Keratinocyte (primary cell): Measurements from ENCODE around the gene DLGAP1. TPM values are rescaled to one million over a fixed set of nuclear protein-coding genes. Genes with fewer than 3 reads are reported as not detected.

Experiments used
- DNase-seq: peaks from one replicate; pipeline ENCODE4 v3.0.0-alpha.2; 2011; ENCODE audit warnings: low read depth, missing footprints, low spot score
- FAIRE-seq: peaks from 2 replicates; lab custom pipeline; 2011; peaks lifted over from hg19 to GRCh38; lab: Jason Lieb, UNC
- H2AFZ ChIP-seq: 2 replicates; pipeline ENCODE4 v1.6.0; 2012; ENCODE audit warnings: low read length, control low read depth, inconsistent platforms; ENCODE audit not compliant: control insufficient read depth
- H3K27ac ChIP-seq: 2 replicates; pipeline ENCODE4 v1.5.1; 2011; ENCODE audit warnings: low read length; ENCODE audit not compliant: control insufficient read depth, insufficient read depth
- H3K27me3 ChIP-seq: 3 replicates; pipeline ENCODE4 v1.6.0; 2011; ENCODE audit warnings: low read length; ENCODE audit not compliant: control insufficient read depth, insufficient read depth; ENCODE audit errors: extremely low read depth
- H3K36me3 ChIP-seq, 2 experiments: 2 replicates in 1 of 2; 3 replicates in 1 of 2; pipeline ENCODE4 v1.5.1; 2011; ENCODE audit warnings: low read length in 2 of 2, mild to moderate bottlenecking in 1 of 2; ENCODE audit not compliant: control insufficient read depth in 2 of 2, insufficient read depth in 2 of 2; ENCODE audit errors: extremely low read depth in 1 of 2
- H3K4me1 ChIP-seq: 3 replicates; pipeline ENCODE4 v1.5.1; 2011; ENCODE audit warnings: low read length; ENCODE audit not compliant: control insufficient read depth, insufficient read depth; ENCODE audit errors: extremely low read depth
- H3K4me2 ChIP-seq: 3 replicates; pipeline ENCODE4 v1.6.0; 2011; ENCODE audit warnings: low read depth, low read length; ENCODE audit not compliant: control insufficient read depth, insufficient read depth; ENCODE audit errors: extremely low read depth
- H3K4me3 ChIP-seq, 3 experiments: fragments of 200-600 bp in 1 of 3; sonication (generic) in 1 of 3; 2 replicates in 2 of 3; 3 replicates in 1 of 3; pipeline ENCODE4 v1.5.1; 2011 to 2016; ENCODE audit warnings: low read length in 3 of 3, mild to moderate bottlenecking in 3 of 3, control low read depth in 2 of 3, inconsistent platforms in 1 of 3, low read depth in 1 of 3, mixed read lengths in 1 of 3, mixed run types in 1 of 3, moderate library complexity in 1 of 3; ENCODE audit not compliant: control insufficient read depth in 2 of 3, insufficient read depth in 2 of 3; ENCODE audit errors: extremely low read depth in 1 of 3
- H3K79me2 ChIP-seq: 2 replicates; pipeline ENCODE4 v1.6.0; 2012; ENCODE audit warnings: low read length; ENCODE audit not compliant: control insufficient read depth, insufficient read depth
- H3K9ac ChIP-seq: 3 replicates; pipeline ENCODE4 v1.6.0; 2011; ENCODE audit warnings: low read length; ENCODE audit not compliant: control insufficient read depth, insufficient read depth; ENCODE audit errors: extremely low read depth
- H3K9me1 ChIP-seq: 3 replicates; pipeline ENCODE4 v1.6.0; 2011; ENCODE audit warnings: low read length; ENCODE audit not compliant: control insufficient read depth, insufficient read depth; ENCODE audit errors: extremely low read depth
- H3K9me3 ChIP-seq: 2 replicates; pipeline ENCODE4 v1.5.1; 2012; ENCODE audit warnings: low read depth, low read length; ENCODE audit not compliant: control insufficient read depth
- H4K20me1 ChIP-seq: 3 replicates; pipeline ENCODE4 v1.6.0; 2011; ENCODE audit warnings: low read length; ENCODE audit not compliant: control insufficient read depth, insufficient read depth; ENCODE audit errors: extremely low read depth
- CTCF ChIP-seq, 3 experiments: IDR thresholded peaks in 1 of 3; conservative IDR thresholded peaks in 1 of 3; optimal IDR thresholded peaks in 1 of 3; 2 replicates in 2 of 3; 3 replicates in 1 of 3; pipeline versions ENCODE3 to v1.5.1; 2011; ENCODE audit warnings: low read length in 3 of 3, mild to moderate bottlenecking in 3 of 3, moderate library complexity in 2 of 3, control low read depth in 1 of 3, inconsistent platforms in 1 of 3; ENCODE audit not compliant: insufficient read depth in 2 of 3; ENCODE audit errors: extremely low read depth in 1 of 3
- EZH2 ChIP-seq: IDR thresholded peaks from one replicate; pipeline ENCODE4 v1.6.1; 2012; ENCODE audit warnings: inconsistent platforms, mild to moderate bottlenecking, low read length, moderate library complexity
- dilution Hi-C: fragments of 300-500 bp; cut with MboI; formaldehyde crosslinking; loops from one replicate; pipeline ENCODE4 v1.7.0; 2020; ENCODE audit warnings: low sequenced_read_pairs; ENCODE audit not compliant: extremely low pct_ligation_motif_present
- polyA plus RNA-seq, 5 experiments: library from polyadenylated mRNA; depleted of rRNA in 3 of 5; stranded (reverse) in 3 of 5; stranded (forward) in 1 of 5; unstranded in 1 of 5; fragments of >200 nt; gene quantifications; 1 replicate in 1 of 5; 2 replicates in 3 of 5; 3 replicates in 1 of 5; pipeline versions ENCODE4 v1.2.1 to v1.2.3, GENCODE V29; 2011 to 2012; ENCODE audit warnings: missing spikeins in 2 of 5, low read depth in 1 of 5, low replicate concordance in 1 of 5

DLGAP1 gene
- polyA plus RNA-seq, 1 donor (not counting 4 experiments of a cell fraction or from before 2014, with no cell fraction given) = not detected

GRCh38 chr18:3675446-3675845 lies 779.7 kb downstream of the DLGAP1 start:
- Histone ChIP-seq H3K27me3 (no peaks in the 10 kb centered on the region), H3K9me3 (no peaks in the 10 kb centered on the region), H4K20me1 (no peaks in the 10 kb centered on the region), H3K9me1 (no peaks in the 10 kb centered on the region), H3K9ac (no peak overlapping the region), H3K4me1 (peaks cover 22% of the 10 kb centered on the region), H3K27ac (no peak overlapping the region), H2AFZ (no peak overlapping the region), H3K4me3 (no peak overlapping the region), H3K79me2 (no peaks in the 10 kb centered on the region), H3K36me3 (no peaks in the 10 kb centered on the region), H3K4me2 (peak overlapping the region; percentile 45)
- FAIRE-seq (peak; percentile 55), DNase-seq (no peak)
- dilution Hi-C loops = no loop called here
- TF ChIP-seq EZH2 = no peak
- no peak for TF ChIP-seq CTCF (optimal IDR thresholded peaks at IDR 0.05 in 1 of 3, IDR thresholded peaks at IDR 0.05 in 1 of 3, conservative IDR thresholded peaks at IDR 0.05 in 1 of 3; ENCODE audit: extremely low read depth in 1 of 3, insufficient read depth in 2 of 3, low read length in 3 of 3)

- Histone ChIP-seq H2AFZ (peak overlapping the region; percentile 63), H3K9me3 (no peaks in the 10 kb centered on the region), H3K9me1 (no peaks in the 10 kb centered on the region), H3K79me2 (no peaks in the 10 kb centered on the region), H3K27me3 (no peaks in the 10 kb centered on the region), H4K20me1 (no peaks in the 10 kb centered on the region), H3K4me3 (no peak overlapping the region), H3K9ac (no peak overlapping the region), H3K4me1 (peaks cover 9% of the 10 kb centered on the region), H3K36me3 (no peaks in the 10 kb centered on the region), H3K4me2 (no peak overlapping the region), H3K27ac (no peak overlapping the region)
- FAIRE-seq (no peak), DNase-seq (no peak)
- dilution Hi-C loops = no loop called here
- TF ChIP-seq CTCF (optimal IDR thresholded peaks at IDR 0.05 in 1 of 3, IDR thresholded peaks at IDR 0.05 in 1 of 3, conservative IDR thresholded peaks at IDR 0.05 in 1 of 3; ENCODE audit: extremely low read depth in 1 of 3, insufficient read depth in 2 of 3, low read length in 3 of 3) = no peak
- no peak for TF ChIP-seq EZH2
These were observed 783.9 kb downstream of the DLGAP1 start for GRCh38 chr18:3671176-3671575.
